ENCODE data around the gene MTMR3.
A peak's percentile ranks its signal among the peaks of the same experiment; 100 is the strongest.

MTMR3 gene

GRCh38 chr22:29917052-29917902 is 34.3 kb downstream of the MTMR3 start:
- DNase-seq, result no peak

GRCh38 chr22:29925402-29925801 is 42.4 kb downstream of the MTMR3 start:
- DNase-seq, result no peak

- DNase-seq, result no peak
These were observed 43.1 kb downstream of the MTMR3 start for GRCh38 chr22:29926057-29926456.

- no peak for DNase-seq
These were observed 49.2 kb downstream of the MTMR3 start for GRCh38 chr22:29932136-29932535.

- no peak for DNase-seq
These were observed 50.6 kb downstream of the MTMR3 start for GRCh38 chr22:29933619-29934018.

- DNase-seq, result no peak
These were observed 51.6 kb downstream of the MTMR3 start for GRCh38 chr22:29934596-29934995.

GRCh38 chr22:29936186-29936585 is 53.2 kb downstream of the MTMR3 start:
- no peak for DNase-seq

GRCh38 chr22:29937940-29938693 is 55.1 kb downstream of the MTMR3 start:
- DNase-seq, result peak; percentile 8

GRCh38 chr22:29940526-29940925 is 57.6 kb downstream of the MTMR3 start:
- DNase-seq, result no peak

GRCh38 chr22:29944339-29944738 is 61.4 kb downstream of the MTMR3 start:
- DNase-seq, result no peak

- no peak for DNase-seq
These were observed 62.5 kb downstream of the MTMR3 start for GRCh38 chr22:29945435-29945834.

GRCh38 chr22:29946220-29946619 is 63.2 kb downstream of the MTMR3 start:
- no peak for DNase-seq

GRCh38 chr22:29947410-29948384 is 64.7 kb downstream of the MTMR3 start:
- no peak for DNase-seq

GRCh38 chr22:29948385-29948769 is 65.4 kb downstream of the MTMR3 start:
- no peak for DNase-seq

- no peak for DNase-seq
These were observed 66.9 kb downstream of the MTMR3 start for GRCh38 chr22:29949872-29950271.

GRCh38 chr22:29951791-29952413 is 68.9 kb downstream of the MTMR3 start:
- peak; percentile 4 for DNase-seq

GRCh38 chr22:29954203-29954855 is 71.4 kb downstream of the MTMR3 start:
- no peak for DNase-seq

GRCh38 chr22:29956680-29957079 is 73.7 kb downstream of the MTMR3 start:
- no peak for DNase-seq

GRCh38 chr22:29958170-29958569 is 75.2 kb downstream of the MTMR3 start:
- DNase-seq, result no peak

GRCh38 chr22:29964776-29965175 is 81.8 kb downstream of the MTMR3 start:
- no peak for DNase-seq

- no peak for DNase-seq
These were observed 84.5 kb downstream of the MTMR3 start for GRCh38 chr22:29967461-29967860.

- no peak for DNase-seq
These were observed 88.6 kb downstream of the MTMR3 start for GRCh38 chr22:29971607-29972006.
